Thyroid gland (tissue), 4 donors: Measurements from ENCODE around the gene ABHD5. TPM values are rescaled to one million over a fixed set of nuclear protein-coding genes. Genes with fewer than 3 reads are reported as not detected.

Source experiments
- DNase-seq, 2 donors: peaks; one replicate each; pipeline ENCODE4 v3.0.0-alpha.2; 2019
- H3K27ac ChIP-seq, 3 donors: fragments of 200-600 bp; sonication (generic); 1 replicate in 2 of 3; 2 replicates in 1 of 3; pipeline ENCODE4 v1.5.1; 2016 to 2019; ENCODE audit warnings: mild to moderate bottlenecking in 1 of 3, moderate library complexity in 1 of 3
- H3K27me3 ChIP-seq: fragments of 200-600 bp; sonication (generic); one replicate; pipeline ENCODE4 v1.5.1; 2019
- H3K36me3 ChIP-seq, 2 donors: fragments of 200-600 bp; sonication (generic); one replicate each; pipeline ENCODE4 v1.5.1; 2016 to 2019
- H3K4me1 ChIP-seq, 2 donors: fragments of 200-600 bp; sonication (generic); one replicate each; pipeline ENCODE4 v1.5.1; 2017 to 2019
- H3K4me3 ChIP-seq, 3 donors: fragments of 200-600 bp; sonication (generic); replicated peaks in 1 of 3; 1 replicate in 2 of 3; 2 replicates in 1 of 3; pipeline ENCODE4 v1.5.1; 2016; ENCODE audit warnings: mild to moderate bottlenecking in 1 of 3
- H3K9me3 ChIP-seq: fragments of 200-600 bp; sonication (generic); one replicate; pipeline ENCODE4 v1.5.1; 2017
- POLR2A ChIP-seq, 2 donors: fragments of 450-650 bp; IDR thresholded peaks; one replicate each; pipeline ENCODE4 v1.6.1; 2017; ENCODE audit warnings: antibody characterized with exemption in 2 of 2, mild to moderate bottlenecking in 2 of 2, moderate library complexity in 1 of 2
- WGBS, 2 donors: methylation state at CpG; one replicate each; pipeline ENCODE4 v1.1.5; 2017; 5-methylcytosine and 5-hydroxymethylcytosine counted together
- intact Hi-C: fragments of 100-400 bp; cut with DNase I; formaldehyde crosslinking; loops from one replicate; pipeline ENCODE4 v1.15.1; 2023
- total RNA-seq, 4 donors: library from RNA; depleted of rRNA; stranded (reverse); fragments of >200 nt; gene quantifications; one replicate each; pipeline ENCODE4 v1.2.3, GENCODE V29; 2016
- TF ChIP-seq, protein P1 (sequence below), 6 experiments: fragments of 200-600 bp in 3 of 6; fragments of 450-650 bp in 3 of 6; sonication (generic) in 3 of 6; IDR thresholded peaks; one replicate each; pipeline ENCODE4 v1.5.1; 2016 to 2019; ENCODE audit warnings: antibody characterized with exemption in 6 of 6, mild to moderate bottlenecking in 2 of 6, inconsistent platforms in 1 of 6, moderate library complexity in 1 of 6

The ABHD5 gene
- total RNA-seq, 4 donors from 2014 or later = 33.1 to 45.4 (median 36.6) TPM

- H3K9me3 ChIP-seq = no peaks in the 10 kb centered on the region
- no peak overlapping the region for H3K4me3 ChIP-seq
- 8 to 52% methylated on average over 5 to 11 of the region's 11 CpGs for WGBS, 2 donors
- H3K4me1 ChIP-seq = peaks cover 25 to 66% of the 10 kb centered on the region in 2 donors
- H3K27ac ChIP-seq = peak overlapping the region; percentile 80 to 95 (median 88)
- intact Hi-C loops = no loop called here
- peak; percentile 82 to 84 for DNase-seq
- TF ChIP-seq POLR2A (IDR thresholded peaks at IDR 0.05) = no peak
- TF ChIP-seq, protein P1, sequence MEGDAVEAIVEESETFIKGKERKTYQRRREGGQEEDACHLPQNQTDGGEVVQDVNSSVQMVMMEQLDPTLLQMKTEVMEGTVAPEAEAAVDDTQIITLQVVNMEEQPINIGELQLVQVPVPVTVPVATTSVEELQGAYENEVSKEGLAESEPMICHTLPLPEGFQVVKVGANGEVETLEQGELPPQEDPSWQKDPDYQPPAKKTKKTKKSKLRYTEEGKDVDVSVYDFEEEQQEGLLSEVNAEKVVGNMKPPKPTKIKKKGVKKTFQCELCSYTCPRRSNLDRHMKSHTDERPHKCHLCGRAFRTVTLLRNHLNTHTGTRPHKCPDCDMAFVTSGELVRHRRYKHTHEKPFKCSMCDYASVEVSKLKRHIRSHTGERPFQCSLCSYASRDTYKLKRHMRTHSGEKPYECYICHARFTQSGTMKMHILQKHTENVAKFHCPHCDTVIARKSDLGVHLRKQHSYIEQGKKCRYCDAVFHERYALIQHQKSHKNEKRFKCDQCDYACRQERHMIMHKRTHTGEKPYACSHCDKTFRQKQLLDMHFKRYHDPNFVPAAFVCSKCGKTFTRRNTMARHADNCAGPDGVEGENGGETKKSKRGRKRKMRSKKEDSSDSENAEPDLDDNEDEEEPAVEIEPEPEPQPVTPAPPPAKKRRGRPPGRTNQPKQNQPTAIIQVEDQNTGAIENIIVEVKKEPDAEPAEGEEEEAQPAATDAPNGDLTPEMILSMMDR (IDR thresholded peaks at IDR 0.05) = no peak
- no peaks in the 10 kb centered on the region for H3K36me3 ChIP-seq
- no peaks in the 10 kb centered on the region for H3K27me3 ChIP-seq
Measured at GRCh38 chr3:43770426-43771103, 79.8 kb downstream of the ABHD5 start.

GRCh38 chr3:43771610-43772009 is 80.9 kb downstream of the ABHD5 start:
- 82% methylated on average over 5 of the region's 5 CpGs for WGBS, 2 donors
- Histone ChIP-seq H3K27me3 (no peaks in the 10 kb centered on the region), H3K36me3 (no peaks in the 10 kb centered on the region), H3K27ac (peak overlapping the region in 2 of 3 donors; percentile 80 to 95), H3K4me1 (peaks cover 21 to 57% of the 10 kb centered on the region in 2 donors), H3K9me3 (no peaks in the 10 kb centered on the region), H3K4me3 (no peak overlapping the region)
- intact Hi-C loops = no loop called here
- no peak for TF ChIP-seq POLR2A (IDR thresholded peaks at IDR 0.05)
- TF ChIP-seq, protein P1 (IDR thresholded peaks at IDR 0.05) = no peak
- no peak for DNase-seq

GRCh38 chr3:43773273-43774094 is 82.7 kb downstream of the ABHD5 start:
- Histone ChIP-seq H3K36me3 (no peaks in the 10 kb centered on the region), H3K4me3 (no peak overlapping the region), H3K9me3 (no peaks in the 10 kb centered on the region), H3K27me3 (no peaks in the 10 kb centered on the region), H3K4me1 (peaks cover 19 to 49% of the 10 kb centered on the region in 2 donors), H3K27ac (peak overlapping the region; percentile 41 to 84 (median 70))
- intact Hi-C loops = no loop called here
- TF ChIP-seq, protein P1 (IDR thresholded peaks at IDR 0.05) = peak in 2 of 6 experiments; percentile 11 to 19
- peak in 1 of 2 donors; percentile 16 for TF ChIP-seq POLR2A (IDR thresholded peaks at IDR 0.05)
- DNase-seq = peak; percentile 89 to 93
- WGBS, 2 donors = 64% methylated on average over 9 to 10 of the region's 10 CpGs

DNA sequence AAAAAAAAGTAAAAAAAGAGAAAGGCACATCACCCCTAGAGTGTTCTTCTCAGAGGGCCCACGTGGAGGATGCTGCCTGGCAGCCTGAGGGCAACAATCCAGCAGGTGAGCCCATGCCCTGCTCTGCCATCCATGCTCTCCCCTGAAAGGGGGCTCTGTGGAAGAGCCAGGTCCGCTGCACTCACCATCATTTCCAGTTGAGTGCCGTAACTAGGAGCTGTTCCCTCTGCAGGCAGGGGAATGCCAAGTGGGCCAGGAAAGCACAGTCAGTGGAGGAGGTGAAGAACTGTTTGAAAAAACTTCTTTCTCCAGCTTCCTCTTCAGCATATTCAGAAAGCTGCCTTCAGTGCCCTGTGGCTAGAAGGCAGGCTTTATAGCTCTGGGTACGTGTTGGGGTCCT is 84.1 kb downstream of the ABHD5 start:
- 27 to 50% methylated on average over 4 of the region's 4 CpGs for WGBS, 2 donors
- peak in 1 of 2 donors; percentile 13 for TF ChIP-seq POLR2A (IDR thresholded peaks at IDR 0.05)
- TF ChIP-seq, protein P1 (IDR thresholded peaks at IDR 0.05) = no peak
- no peaks in the 10 kb centered on the region for H3K9me3 ChIP-seq
- H3K27me3 ChIP-seq = no peaks in the 10 kb centered on the region
- H3K27ac ChIP-seq = peak overlapping the region; percentile 39 to 66 (median 61)
- peak; percentile 93 to 94 for DNase-seq
- H3K4me1 ChIP-seq = peaks cover 8 to 38% of the 10 kb centered on the region in 2 donors
- H3K36me3 ChIP-seq = no peaks in the 10 kb centered on the region
- intact Hi-C loops = no loop called here
- no peak overlapping the region for H3K4me3 ChIP-seq

- WGBS, 2 donors = 92 to 93% methylated on average over 3 of the region's 3 CpGs
Measured at GRCh38 chr3:43776101-43776500, 85.4 kb downstream of the ABHD5 start.

More at GRCh38 chr3:43776101-43776500, 85.4 kb downstream of the ABHD5 start:
- H3K27ac ChIP-seq = no peak overlapping the region
- TF ChIP-seq POLR2A (IDR thresholded peaks at IDR 0.05) = no peak
- TF ChIP-seq, protein P1 (IDR thresholded peaks at IDR 0.05) = no peak
- no peak overlapping the region for H3K4me3 ChIP-seq
- no peaks in the 10 kb centered on the region for H3K9me3 ChIP-seq
- H3K36me3 ChIP-seq = no peaks in the 10 kb centered on the region
- no peak for DNase-seq
- intact Hi-C loops = no loop called here
- H3K4me1 ChIP-seq = peaks cover 0 to 25% of the 10 kb centered on the region in 2 donors
- no peaks in the 10 kb centered on the region for H3K27me3 ChIP-seq
